NOMO-1 (cell line): ENCODE results near the gene GDPD1.
"Not testable (repeated sequence)": the region's sequence is repeated elsewhere in the genome, so short reads cannot be mapped to it uniquely, and the experiment has no call there.

Experiments
- DNase-seq, 2 experiments: peaks; one replicate each; lab custom pipeline; 2025; ENCODE audit not compliant: unreplicated experiment in 2 of 2; lab: John Stamatoyannopoulos, UW

Gene GDPD1

DNA sequence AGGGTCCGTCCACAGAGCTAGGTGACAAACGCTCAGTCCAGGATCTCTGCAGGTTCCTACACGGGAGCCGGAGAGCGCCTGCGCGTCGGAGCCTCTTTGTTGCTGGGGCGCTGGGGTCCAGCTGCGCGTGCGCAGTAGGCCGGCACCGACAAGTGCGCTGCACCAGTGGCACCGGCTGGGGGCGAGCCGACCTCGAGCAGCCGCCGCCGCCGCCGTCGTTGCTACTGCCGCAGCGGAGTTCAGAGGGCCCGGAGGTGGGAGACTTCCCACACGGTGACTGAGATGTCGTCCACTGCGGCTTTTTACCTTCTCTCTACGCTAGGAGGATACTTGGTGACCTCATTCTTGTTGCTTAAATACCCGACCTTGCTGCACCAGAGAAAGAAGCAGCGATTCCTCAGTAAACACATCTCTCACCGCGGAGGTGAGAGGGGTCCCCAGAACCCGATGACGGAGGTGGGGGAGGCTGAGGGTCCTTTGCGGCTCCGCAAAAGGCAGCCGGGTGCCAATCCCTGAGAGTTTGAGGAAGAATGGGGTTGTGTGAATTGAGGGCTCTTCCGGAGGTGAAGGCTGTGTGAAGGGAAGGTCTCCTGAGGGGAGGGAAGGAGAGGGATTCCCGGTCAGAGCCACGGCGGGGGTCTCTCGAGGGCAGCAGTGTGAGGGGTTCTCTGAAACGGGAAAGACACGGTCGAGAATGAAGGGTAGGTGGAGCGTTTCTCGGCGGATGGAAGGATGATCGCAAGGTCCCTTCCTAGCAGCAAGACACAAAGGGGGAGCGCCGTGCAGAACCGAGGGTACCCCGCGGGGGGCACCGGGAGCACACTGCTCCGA, at the start of gene GDPD1:
Gene GDPD1, plus strand, starts transcription at position 184 of the 831 bp plus-strand sequence. Its CDS starts 99 bp downstream, at position 283.
- peak; percentile 94 to 95 for DNase-seq

DNA sequence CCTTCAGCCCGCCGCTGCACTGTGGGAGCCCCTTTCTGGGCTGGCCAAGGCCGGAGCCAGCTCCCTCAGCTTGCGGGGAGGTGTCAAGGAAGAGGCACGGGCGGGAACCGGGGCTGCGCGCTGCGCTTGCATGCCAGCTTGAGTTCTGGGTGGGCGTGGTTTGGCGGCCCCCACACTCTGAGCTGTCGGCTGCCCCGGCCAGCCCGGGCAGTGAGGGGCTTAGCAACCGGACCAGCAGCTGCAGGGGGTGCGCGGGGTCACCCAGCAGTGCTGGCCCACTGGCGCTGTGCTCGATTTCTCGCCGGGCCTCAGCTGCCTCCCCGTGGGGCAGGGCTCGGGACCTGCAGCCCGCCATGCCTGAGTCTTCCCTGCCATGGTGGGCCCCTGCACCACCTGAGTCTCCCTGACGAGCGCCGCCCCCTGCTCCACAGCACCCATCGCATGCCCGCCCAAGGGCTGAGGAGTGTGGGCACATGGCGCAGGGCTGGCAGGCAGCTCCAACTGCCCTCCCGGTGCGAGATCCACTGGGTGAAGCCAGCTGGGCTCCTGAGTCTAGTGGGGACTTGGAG, 47.8 kb upstream of the GDPD1 start:
- no peak for DNase-seq

DNA sequence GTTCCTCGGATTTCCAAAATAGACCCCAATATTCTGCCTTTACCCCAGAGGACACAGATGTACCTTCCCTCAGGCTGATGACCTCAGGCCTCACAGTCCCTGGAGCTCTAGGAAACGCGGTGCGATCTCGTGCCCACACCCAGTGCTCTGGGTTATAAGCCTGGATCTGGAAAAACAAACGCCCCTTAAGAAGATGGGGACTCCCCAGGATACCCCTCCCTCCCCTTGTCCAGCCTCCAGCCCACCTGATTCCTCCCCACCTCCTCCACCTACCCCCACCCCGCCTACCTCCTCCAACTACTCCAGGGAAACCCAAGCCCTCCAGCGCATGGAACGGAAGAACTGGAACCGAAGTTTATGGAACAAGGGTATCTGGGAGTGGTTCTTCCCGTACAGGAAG, 45.6 kb upstream of the GDPD1 start:
- no peak for DNase-seq

DNA sequence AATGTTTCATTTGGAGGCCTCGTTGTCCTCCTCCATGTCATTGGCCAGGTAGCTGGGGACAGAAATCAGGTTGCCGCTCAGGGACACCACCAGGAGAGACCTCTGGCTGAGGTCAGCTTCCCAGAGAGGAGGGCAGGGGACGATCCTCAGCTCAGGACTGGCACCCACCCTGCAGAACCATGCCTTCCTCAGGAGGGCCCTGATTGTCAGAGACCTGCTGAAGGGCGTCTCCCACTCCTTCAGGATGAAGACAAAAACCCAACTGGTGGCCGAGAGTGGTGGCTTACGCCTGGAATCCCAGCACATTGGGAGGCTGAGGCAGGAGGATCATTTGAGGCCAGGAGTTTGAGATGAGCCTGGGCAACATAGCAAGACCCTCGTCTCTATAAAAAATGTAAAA, 45.2 kb upstream of the GDPD1 start:
- DNase-seq: no peak

DNA sequence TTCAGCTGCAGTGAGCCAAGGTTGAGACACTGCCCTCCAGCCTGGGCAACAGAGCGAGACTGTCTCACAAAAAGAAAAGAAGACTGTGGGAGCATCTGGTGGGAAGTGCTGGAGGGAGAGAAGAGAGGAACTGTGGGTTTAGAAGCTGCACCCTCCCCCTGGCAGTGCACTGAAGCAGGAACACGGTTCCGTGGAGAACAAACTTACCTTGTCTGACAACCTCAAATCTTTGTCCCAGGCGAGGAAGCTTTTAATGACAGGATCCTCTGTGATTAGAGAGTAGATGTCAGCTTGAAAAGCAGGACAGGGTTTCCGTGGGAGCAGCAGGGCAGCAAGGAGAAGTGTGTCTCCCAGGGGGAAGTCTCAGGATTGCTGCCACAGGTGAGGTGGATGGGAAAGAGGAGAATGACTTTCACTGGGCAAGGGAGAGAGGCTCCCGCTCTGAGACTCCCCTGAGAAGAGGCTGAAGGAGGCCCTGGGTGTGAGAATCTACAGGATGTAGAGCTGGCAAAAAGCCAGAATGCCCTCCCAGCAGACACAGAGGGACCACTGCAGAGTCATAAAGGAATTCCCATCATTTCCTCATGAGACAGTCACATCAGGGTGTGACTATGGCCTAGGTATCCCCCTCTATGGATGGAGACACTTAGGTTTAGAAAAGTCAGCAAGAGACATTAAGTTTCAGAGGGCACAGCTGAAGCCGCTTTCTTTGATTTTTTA, 41.9 kb upstream of the GDPD1 start:
- no peak for DNase-seq

DNA sequence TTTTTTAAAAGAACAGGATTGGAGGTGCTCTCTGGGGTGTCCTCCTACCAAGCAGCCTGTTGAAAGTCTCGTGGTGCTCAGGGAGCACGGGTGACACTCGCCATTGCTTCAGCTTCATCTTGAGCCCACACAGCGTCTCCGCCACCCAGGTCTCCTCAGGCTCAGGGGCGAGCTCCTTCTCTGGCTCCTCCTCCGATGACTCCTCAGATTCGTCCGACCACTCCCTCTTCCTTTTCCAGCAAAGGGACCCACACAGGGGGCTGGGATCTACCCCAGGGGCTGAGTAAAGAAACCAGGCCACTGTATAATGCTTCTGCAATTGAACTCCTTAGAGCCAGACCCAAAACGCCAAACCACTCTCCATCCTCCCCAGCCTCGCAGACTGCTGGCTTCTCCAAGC, 40.7 kb upstream of the GDPD1 start:
- not testable (repeated sequence) for DNase-seq

DNA sequence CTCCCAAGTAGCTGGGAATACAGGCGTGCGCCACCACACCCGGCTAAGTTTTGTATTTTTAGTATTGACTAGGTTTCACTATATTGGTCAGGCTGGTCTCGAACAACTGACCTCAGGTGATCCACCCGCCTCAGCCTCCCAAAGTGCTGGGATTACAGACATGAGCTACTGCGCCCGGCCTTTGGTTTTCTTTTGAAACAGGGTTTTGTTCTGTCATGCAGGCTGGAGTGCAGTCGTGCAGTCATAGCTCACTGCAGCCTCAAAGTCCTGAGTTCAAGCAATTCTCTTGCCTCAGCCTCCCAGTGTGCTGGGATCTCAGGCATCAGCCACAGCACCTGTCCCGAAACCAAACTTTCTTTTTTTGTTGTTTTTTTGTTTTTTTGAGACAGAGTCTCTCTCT, 39.7 kb upstream of the GDPD1 start:
- DNase-seq: no peak

DNA sequence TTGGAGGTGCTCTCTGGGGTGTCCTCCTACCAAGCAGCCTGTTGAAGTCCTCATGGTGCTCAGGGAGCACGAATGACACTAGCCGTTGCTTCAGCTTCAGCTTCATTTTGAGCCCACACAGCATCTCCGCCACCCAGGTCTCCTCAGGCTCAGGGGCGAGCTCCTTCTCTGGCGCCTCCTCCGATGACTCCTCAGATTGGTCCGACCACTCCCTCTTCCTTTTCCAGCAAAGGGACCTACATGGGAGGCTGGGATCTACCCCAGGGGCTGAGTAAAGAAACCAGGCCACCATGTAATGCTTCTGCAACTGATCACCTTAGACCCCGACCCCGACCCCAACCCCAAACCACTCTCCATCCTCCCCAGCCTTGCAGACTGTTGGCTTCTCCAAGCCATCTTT, 38.8 kb upstream of the GDPD1 start:
- DNase-seq: no peak

DNA sequence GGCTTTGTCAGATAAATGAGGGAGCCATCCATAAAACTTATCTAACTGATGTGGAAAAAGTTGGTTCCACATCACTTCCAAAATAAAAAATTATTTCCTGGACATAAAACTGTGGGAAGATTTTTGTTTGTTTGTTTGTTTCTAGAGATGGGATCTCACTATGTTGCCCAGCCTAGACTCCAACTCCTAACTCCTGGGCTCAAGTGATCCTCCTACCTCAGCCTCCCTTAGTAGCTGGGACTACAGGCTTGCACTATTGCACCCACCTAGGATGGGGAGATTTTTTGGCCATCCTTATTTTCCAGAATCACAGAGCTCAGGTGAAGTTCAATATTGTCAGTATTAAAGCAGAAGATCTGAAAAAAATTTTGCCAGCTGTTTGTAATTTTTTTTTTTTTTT, 34.3 kb upstream of the GDPD1 start:
- DNase-seq: no peak

DNA sequence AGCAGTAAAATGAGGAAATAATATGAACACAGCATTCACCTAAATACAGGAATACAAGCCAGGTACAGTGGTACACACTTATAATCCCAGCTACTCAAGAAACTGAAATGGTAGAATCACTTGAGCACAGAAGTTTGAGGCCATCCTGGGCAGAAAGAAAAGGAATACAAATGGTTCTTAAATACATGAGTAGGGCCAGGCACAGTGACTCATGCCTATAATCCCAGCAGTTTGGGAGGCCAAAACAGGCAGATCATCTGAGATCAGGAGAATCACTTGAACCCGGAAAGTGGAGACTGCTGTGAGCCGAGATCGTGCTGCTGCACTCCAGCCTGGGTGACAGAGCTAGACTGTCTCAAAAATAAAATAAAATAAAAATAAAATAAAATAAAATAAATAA, 33.5 kb upstream of the GDPD1 start:
- DNase-seq: no peak

DNA sequence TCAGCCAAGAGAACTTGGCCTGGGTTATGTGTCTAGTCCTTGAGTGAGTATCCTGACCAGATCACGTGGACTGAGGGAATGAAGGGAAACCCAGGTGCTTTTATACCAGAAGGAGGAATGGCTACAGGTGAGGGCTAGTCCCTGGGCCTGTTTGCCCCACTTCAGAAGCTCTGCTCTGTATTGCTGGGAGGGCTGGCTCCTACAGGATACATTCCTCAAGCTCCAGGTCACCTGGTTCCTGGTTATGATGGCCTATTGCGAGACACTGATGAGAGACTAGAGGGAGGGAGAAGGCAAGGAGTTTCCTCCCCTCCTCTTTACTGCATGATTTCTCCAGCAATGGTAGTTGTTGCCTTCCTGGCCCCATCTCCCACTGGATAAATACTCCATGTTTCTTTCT, 29.5 kb upstream of the GDPD1 start:
- no peak for DNase-seq

DNA sequence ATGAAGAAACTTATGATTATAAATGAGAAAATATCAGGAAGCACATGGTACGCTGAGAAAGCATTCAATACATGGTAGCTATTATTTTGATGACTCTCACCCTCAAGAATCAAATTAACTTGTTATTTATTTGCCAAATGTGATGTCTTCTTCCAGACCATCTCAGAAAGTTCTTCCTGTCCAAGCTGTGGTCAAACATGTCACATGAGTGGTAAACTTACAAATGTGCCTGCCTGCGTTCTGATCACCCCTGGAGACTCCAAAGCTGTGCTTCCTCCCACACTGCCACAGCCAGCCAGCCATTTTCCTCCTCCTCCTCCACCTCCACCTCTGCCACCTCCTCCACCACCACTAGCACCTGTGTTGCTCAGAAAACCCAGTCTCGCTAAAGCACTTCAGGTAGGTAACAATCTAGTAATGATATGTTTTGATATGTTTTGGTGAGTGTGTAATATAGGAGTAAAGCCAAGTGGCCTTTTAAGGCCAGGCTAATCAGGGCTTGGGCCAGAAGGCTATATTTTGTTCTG, 26.9 kb upstream of the GDPD1 start:
- DNase-seq: no peak

DNA sequence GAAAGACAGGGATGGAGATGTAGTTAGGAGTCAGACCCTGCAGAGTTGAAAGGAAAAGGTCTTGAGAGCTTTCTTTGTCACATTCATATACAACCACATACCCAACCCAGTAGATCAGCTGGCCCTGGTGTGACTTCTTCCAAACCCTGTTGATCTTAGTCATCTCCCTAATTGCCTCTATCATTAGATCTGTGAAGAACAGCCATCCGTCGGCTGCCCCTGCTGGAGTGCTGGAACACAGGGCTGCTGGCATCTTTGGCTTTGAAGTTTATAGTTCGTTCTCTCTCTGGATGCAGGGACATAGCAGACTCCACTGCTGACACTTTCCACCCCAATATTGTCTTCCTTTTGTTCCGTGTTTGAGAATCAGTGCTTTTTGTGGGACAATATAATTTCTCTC, 20.9 kb upstream of the GDPD1 start:
- no peak for DNase-seq

DNA sequence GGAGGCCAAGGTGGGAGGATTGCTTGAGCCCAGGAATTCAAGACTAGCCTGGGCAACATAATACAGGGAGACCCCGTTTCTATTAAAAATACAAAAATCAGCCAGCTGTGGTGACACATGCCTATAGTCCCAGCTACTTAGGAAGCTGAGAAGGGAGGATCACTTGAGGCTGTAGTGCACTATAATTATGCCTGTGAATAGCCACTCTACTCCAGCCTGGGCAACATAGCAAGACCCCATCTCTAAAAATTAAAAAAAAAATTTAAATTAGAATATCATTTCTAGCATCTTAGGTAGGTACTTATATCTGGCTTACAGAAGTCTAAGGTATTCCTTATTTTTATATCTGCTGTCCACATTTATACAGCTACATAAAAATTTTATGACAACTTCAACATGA, 18.0 kb upstream of the GDPD1 start:
- no peak for DNase-seq

DNA sequence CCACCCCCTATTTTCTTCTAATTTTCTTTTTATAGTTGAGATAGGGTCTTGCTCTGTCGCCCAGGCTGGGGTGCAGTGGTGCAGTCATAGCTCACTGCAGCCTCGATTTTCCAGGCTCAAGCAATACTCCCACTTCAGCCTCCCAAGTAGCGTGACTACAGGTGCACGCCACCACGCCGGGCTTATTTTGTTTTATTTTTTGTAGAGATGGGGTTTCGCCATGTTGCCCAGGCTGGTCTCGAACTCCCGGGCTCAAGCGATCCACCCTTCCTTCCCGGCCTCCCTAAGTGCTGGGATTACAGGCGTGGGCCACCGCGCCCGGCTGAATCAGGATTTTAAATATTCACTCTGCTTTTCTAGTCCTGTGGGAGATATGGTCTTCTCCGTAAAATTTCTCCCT, 941 bp upstream of the GDPD1 start:
- no peak for DNase-seq

DNA sequence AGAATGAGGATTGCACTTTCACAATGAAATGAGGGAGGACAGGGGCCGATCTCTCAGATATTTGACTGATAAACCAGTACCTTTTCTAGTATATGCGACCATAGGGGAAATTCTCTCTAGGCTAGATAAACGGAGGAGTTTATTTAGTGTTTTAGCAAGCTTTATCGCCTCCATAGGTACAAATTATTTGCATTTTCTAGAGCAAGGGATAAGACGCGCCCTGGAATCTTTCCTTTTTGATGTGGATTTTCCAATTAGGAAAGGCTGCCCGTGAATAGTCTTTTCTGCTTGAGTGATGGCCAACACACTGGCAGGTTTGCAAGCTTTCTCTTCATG, 351 bp upstream of the GDPD1 start:
- no peak for DNase-seq

DNA sequence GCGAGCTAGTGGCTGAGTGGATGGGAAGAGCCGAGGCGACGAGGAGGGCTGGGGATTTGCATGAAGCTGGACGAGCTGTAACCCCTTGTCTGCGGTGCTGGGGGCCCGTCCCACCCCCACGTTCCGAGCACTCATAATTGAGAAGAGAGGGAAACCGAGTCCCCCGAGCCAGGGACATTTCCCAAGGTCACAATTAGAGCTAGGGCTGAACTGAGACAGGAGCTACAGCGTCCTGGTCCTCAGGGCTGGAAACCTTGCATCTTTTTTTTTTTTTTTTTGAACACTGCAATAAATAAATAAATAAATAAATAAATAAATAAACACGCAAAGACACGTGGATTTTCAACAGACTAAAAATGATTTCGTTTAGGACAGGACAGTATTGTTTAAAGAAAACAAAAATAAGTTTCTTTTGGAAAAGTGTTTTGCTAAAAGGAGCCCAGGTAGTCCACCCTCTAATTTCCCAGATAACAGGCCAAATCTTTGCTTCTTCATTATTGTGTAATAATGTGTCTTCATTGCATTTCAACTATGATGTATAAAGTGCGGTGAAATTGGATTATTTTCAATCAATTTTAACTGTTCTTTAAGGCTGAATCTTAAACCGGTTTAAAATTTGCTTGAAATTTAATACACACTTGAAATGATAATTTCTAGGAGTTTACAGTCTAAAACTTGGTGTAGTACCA, 992 bp downstream of the GDPD1 start:
- no peak for DNase-seq

DNA sequence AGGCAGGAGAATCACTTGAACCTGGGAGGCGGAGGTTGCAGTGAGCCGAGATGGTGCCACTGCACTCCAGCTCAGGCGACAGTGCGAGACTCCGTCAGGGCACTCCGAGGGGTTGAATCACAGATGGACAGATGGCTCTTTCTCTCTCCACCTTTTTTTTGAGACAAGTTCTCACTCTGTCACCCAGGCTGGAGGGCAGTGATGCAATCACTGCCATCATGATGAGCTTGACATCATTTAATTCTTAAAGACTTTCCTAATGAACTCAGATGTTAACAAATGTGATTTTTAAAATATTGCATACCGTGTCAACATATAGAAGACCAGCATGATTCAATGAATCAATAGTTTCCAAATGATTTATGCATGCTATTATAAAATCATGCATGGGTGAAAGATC, 3.5 kb downstream of the GDPD1 start:
- DNase-seq: no peak

DNA sequence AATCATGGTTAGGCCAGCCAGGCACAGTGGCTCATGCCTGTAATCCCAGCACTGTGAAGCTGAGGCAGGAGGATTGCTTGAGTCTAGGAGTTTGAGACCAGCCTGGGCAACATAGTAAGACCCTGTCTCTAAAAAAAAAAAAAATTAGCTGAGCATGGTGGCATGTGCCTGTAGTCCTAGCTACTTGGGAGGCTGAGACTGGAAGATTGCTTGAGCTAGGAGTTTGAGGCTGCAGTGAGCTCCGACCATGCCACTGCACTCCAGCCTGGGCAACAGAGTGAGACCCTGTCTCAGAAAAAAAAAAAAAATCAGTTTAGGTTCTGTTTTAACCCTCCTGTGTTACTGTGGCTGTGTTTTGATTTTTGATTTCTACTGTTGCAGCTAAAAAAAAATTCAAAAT, 8.3 kb downstream of the GDPD1 start:
- DNase-seq: not testable (repeated sequence)

DNA sequence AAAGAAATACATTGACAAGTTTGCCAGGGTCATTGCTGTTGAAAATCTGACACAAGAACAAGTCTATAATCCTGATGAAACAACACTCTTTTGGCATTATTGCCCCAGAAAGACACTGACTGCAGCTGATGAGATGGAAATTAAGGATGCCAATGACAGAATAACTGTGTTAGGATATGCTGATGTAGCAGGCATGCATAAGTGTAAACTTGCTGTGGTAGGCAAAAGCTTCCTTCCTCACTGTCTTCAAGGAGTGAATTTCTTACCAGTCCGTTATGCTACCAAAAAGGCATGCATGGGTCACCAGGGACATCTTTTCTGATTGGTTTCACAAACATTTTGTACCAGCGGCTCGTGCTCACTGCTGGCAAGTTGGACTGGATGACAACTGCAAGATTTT, 10.5 kb downstream of the GDPD1 start:
- no peak for DNase-seq

DNA sequence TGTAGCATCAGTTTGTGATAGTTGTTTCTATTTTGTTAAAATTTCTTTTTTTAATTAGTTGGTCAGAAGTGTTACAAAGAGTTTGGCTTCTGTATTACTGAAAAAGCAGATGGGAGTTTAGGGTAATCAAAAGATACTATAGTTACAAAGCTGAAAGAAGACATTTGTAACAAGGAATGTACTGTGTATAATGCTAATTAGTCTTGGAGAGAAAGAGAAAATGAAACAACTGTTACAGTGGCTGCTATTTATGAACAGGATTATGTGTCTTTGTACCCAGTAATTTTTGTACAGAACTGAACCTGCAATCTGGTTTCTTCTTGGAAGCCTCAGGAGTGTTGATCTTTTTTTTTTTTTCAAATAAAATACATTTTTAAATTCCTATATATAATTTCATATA, 14.3 kb downstream of the GDPD1 start:
- no peak for DNase-seq
